Neural cell (in vitro differentiated cells): ENCODE data around the gene FBXL22.

Experiments used
- RAD21 ChIP-seq: fragments of 450-650 bp; conservative IDR thresholded peaks from 2 replicates; pipeline ENCODE4 v1.6.1; 2014; ENCODE audit warnings: antibody characterized with exemption, mild to moderate bottlenecking, moderate library complexity
- TAF1 ChIP-seq: IDR thresholded peaks from 2 replicates; pipeline ENCODE4 v1.6.1; 2012; ENCODE audit warnings: low read depth
- TF ChIP-seq, protein P1 (sequence below): fragments of 450-650 bp; IDR thresholded peaks from 2 replicates; pipeline ENCODE4 v1.5.1; 2014; ENCODE audit warnings: antibody characterized with exemption, mild to moderate bottlenecking, moderate library complexity; ENCODE audit not compliant: poor library complexity, severe bottlenecking

DNA sequence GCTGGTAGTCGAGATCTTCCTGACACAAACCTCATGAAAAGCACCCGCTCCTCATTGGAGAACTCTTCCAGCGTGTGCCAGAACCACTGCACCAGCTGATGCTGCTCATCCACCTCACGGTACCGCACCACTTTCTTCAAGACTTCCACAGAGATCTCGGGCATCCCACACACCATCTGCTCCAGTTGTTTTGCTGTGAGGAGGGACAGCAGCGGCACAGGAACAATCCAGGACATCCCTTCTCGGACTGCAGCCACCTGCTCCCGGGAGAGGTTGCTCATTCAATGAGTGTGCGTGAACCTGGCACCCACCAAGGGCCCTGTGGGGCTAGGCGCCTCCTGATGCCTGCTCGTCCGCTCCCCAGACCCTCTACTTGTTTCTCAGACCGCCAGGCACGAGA is 15.1 kb downstream of the FBXL22 start:
- no peak for TF ChIP-seq RAD21
- TF ChIP-seq, protein P1, sequence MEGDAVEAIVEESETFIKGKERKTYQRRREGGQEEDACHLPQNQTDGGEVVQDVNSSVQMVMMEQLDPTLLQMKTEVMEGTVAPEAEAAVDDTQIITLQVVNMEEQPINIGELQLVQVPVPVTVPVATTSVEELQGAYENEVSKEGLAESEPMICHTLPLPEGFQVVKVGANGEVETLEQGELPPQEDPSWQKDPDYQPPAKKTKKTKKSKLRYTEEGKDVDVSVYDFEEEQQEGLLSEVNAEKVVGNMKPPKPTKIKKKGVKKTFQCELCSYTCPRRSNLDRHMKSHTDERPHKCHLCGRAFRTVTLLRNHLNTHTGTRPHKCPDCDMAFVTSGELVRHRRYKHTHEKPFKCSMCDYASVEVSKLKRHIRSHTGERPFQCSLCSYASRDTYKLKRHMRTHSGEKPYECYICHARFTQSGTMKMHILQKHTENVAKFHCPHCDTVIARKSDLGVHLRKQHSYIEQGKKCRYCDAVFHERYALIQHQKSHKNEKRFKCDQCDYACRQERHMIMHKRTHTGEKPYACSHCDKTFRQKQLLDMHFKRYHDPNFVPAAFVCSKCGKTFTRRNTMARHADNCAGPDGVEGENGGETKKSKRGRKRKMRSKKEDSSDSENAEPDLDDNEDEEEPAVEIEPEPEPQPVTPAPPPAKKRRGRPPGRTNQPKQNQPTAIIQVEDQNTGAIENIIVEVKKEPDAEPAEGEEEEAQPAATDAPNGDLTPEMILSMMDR = no peak
- TF ChIP-seq TAF1 = no peak
